ENCODE results near the gene PLEKHD1. TPM values are rescaled to one million over a fixed set of nuclear protein-coding genes. Genes with fewer than 3 reads are reported as not detected.

Gene PLEKHD1
- total RNA-seq, 1 experiment from 2014 or later, result 1.2 TPM

GRCh38 chr14:69473946-69474345 lies 10.6 kb upstream of the PLEKHD1 start (continued):
- TF ChIP-seq ATF3 (IDR thresholded peaks at IDR 0.05), result no peak
- no peak for TF ChIP-seq SP1 (IDR thresholded peaks at IDR 0.05; ENCODE audit: low read depth)
- TF ChIP-seq MAX (IDR thresholded peaks at IDR 0.05), result no peak
- no peak for TF ChIP-seq YY1 (IDR thresholded peaks at IDR 0.05; ENCODE audit: extremely low read depth, insufficient replicate concordance, low read depth, low read length)
- TF ChIP-seq CBX3 (IDR thresholded peaks at IDR 0.05; ENCODE audit: low read depth), result no peak

GRCh38 chr14:69475194-69475818 lies 9.2 kb upstream of the PLEKHD1 start:
- no peak overlapping the region for H3K4me3 ChIP-seq (replicated peaks in 1 of 2; ENCODE audit: low read depth in 1 of 2, low read length in 2 of 2)
- RAD21 ChIA-PET (ENCODE audit: low non-redundant PET in 1 of 2, low total read pairs in 2 of 2, uncharacterized antibody in 2 of 2, unreplicated experiment in 2 of 2), result no interaction called here
- no peaks in the 10 kb centered on the region for H4K20me1 ChIP-seq (ENCODE audit: insufficient read depth)
- H3K27me3 ChIP-seq (ENCODE audit: insufficient read depth, low read length), result no peaks in the 10 kb centered on the region
- no peak overlapping the region for H3K4me2 ChIP-seq (ENCODE audit: low read length)
- H3K9me2 ChIP-seq (ENCODE audit: insufficient read depth), result no peaks in the 10 kb centered on the region
- CTCF ChIA-PET, result interaction anchor here (1.3 to 1.5 kb wide), 6 partner anchors 12 to 346 kb away, joined by 3 to 8 read pairs (median 4); partner anchors contain the start of genes ERH and SLC39A9
- intact Hi-C loops (cut with micrococcal nuclease), result loop anchor here (5.0 kb wide), 1 partner anchor 233 kb away; no protein-coding TSS in a partner anchor
- H3K4me1 ChIP-seq (ENCODE audit: control insufficient read depth in 1 of 2, insufficient read depth in 2 of 2, low read length in 2 of 2), result peaks cover 0 to 7% of the 10 kb centered on the region in 2 experiments; a peak in 1 of 4 replicates
- no peaks in the 10 kb centered on the region for H3K36me3 ChIP-seq (ENCODE audit: control insufficient read depth in 1 of 2, insufficient read depth in 2 of 2, low read length in 2 of 2)
- peak in 2 of 3 experiments; percentile 58 to 62; a peak in 4 of 6 replicates for TF ChIP-seq CTCF (IDR thresholded peaks at IDR 0.05 in 2 of 3, conservative IDR thresholded peaks at IDR 0.05 in 1 of 3; ENCODE audit: borderline replicate concordance in 1 of 3, insufficient read depth in 1 of 3, low read depth in 2 of 3, low read length in 2 of 3)
- TF ChIP-seq MAX (IDR thresholded peaks at IDR 0.05), result no peak
- DNase-seq (ENCODE audit: low read depth, low spot score) (no peak), ATAC-seq (peak; percentile 84)
- POLR2A ChIA-PET, result no interaction called here
- no peak overlapping the region for H3K9ac ChIP-seq (ENCODE audit: low read length)
- H3K9me3 ChIP-seq (ENCODE audit: control insufficient read depth in 1 of 2, insufficient read depth in 1 of 2, low read depth in 1 of 2, low read length in 2 of 2), result no peaks in the 10 kb centered on the region
- no peak overlapping the region for H2AFZ ChIP-seq (ENCODE audit: low read depth, low read length, poor library complexity, severe bottlenecking)
- no peak overlapping the region for H3K27ac ChIP-seq (ENCODE audit: low read depth, low read length)
- BruUV-seq (replicated peaks), result no TSS peak
- no peaks in the 10 kb centered on the region for H3K79me2 ChIP-seq (ENCODE audit: insufficient read depth, low read length)

All from HCT116 (cell line).